Measurements from ENCODE around the gene TPD52L3.

TPD52L3 gene

GRCh38 chr9:6328103-6328502, at the start of gene TPD52L3:
TPD52L3 (plus strand) TSS chr9:6328375; CDS start chr9:6328596, 221 bp downstream.
- DNase-seq = no peak

DNA sequence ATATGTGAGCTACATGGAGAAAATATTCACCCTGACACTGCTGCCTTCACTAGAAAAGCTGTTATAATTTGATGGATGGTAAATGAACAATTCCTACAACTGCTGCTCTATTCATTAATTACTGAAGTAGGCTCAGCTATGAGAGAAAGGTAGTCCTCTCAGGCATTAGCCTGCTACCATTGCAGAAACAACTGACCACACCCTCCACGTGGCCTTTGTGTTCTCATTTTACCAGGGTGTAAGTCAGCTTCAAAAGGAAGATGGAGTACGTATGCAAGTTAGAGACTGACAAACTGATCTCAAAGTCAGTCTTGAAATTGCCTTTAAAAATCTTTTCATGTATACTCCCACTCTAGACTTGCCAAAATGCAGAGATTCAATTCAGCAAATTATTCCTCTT, 26.3 kb upstream of the TPD52L3 start:
- no peak for DNase-seq

- DNase-seq = no peak
Measured at GRCh38 chr9:6302417-6302816, 25.8 kb upstream of the TPD52L3 start.

GRCh38 chr9:6304232-6304631, 23.9 kb upstream of the TPD52L3 start:
- no peak for DNase-seq

DNA sequence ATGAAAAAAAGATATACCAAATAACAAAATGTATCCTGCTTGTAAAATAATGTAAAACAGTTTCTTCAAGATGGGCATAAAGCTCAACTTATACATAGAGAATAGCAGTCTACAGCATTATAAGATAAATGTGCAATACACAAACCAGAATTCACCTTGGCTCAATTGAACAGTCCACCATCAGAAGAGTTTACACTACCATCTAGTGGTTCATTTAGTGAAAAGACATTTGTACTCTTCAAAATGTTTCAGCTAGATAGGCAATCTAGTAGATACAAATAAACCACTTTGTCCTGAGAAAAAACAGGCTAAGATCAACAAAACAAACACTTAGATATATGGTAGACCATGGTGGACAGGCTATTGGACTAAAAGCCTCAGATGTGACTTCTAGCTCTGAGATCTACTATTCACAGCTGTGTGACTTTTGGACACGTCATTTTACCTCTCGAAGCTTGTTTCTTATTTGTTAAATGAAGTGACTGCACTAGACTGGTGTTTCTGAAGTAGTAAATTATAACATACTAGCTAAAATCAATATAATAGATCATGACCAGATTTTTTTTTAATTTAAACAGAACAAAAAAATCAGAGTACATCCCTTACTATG, 22.1 kb upstream of the TPD52L3 start:
- no peak for DNase-seq

GRCh38 chr9:6307551-6308096, 20.6 kb upstream of the TPD52L3 start:
- DNase-seq = no peak

DNA sequence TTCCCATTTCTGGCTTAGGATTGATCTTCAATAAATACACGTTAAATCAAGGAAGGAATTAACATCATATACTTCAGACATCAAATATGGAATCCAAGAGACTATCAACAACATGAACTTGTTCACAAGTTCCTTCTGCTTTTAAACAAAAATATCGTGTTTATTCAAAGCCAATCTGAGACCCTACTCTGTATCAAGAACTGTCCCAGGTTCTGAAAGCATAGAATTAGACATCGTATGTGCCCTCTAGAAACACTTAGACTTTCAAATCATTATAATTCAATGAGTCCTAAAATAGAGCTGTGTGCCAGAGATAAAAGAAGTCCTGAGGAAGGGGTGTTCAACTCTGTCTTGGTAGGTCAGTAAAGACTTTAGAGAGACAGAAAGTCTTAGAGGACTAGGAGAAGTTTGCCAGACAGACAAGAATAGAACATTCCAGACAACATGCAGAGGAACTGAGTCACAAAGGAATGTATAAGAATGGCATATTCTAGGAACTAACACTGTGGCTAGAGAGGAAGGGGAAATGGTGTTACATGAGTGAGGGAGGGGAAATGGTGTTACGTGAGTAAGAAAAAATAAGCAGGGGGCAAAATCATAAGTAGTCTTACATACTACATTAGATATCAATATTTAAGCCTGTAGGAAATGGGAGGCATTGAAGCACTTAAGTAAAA, 2.9 kb downstream of the TPD52L3 start:
- DNase-seq = no peak

GRCh38 chr9:6334305-6334704, 6.1 kb downstream of the TPD52L3 start:
- DNase-seq = no peak

DNA sequence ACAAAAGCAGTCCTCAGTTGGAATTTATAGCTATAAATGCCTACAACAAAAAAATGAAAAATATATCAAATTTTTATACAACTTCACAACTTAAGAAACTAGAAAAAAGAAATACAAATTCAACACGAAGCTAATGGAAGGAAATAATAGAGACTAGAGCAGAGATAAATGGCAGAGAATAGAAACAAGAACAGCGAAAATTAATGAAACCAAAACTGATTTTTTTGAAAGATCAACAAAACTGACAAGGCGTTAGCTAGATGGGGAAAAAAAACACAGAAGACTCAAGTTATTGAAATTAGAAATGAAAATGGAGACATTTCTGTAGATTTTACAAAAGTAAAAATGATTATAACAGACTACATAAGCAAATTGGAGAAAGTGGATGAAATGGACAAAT, 20.6 kb downstream of the TPD52L3 start:
- DNase-seq = no peak

- no peak for DNase-seq
Measured at GRCh38 chr9:6351737-6352136, 23.6 kb downstream of the TPD52L3 start.

DNA sequence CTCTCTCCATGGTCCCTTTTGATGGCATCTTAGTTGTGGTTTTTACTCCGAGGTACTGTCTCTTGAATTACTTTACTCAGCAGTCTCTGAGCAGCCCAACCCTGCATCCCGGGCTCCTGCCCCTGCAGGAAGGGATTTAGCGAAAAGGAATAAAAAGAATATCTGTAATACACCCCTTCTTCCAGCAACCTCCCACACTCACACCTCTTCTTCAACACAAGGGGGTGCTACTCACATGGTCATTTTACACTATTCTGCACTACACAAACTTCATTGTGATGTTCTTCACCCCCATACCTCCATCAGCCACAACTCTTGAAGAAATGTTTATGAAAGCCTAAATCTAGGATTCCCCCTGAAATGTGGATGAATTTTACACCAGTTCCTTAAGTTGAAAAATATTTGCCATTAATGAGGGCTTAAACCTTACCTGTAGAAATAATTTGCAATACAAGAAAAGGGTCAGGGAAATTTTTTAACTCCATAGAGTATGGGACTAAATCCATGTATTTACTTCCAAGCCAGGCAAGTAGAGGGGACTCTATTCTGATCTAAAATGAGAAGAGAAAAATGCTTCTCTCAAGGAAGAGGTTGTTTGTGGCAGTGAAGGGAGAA, 26.0 kb downstream of the TPD52L3 start:
- DNase-seq = no peak

- DNase-seq = no peak
Measured at GRCh38 chr9:6355728-6356127, 27.6 kb downstream of the TPD52L3 start.

- DNase-seq = no peak
Measured at GRCh38 chr9:6356441-6356840, 28.3 kb downstream of the TPD52L3 start.

GRCh38 chr9:6356904-6357303, 28.7 kb downstream of the TPD52L3 start:
- DNase-seq = no peak

GRCh38 chr9:6367128-6367890, 39.1 kb downstream of the TPD52L3 start:
- DNase-seq = no peak

GRCh38 chr9:6368831-6369230, 40.7 kb downstream of the TPD52L3 start:
- no peak for DNase-seq

Measured in stimulated activated CD4-positive, alpha-beta T cell treated with anti-CD3 and anti-CD28 coated beads, Interleukin-12 subunit alpha, Interleukin-12 subunit beta, amount 100 ng/mL, for 4 hours (primary cell).